Aorta (tissue), 5 donors: ENCODE measurements around the gene FH. TPM values are rescaled to one million over a fixed set of nuclear protein-coding genes. Genes with fewer than 3 reads are reported as not detected.

ENCODE experiments used
- ATAC-seq: fragments of 200-7000 bp; cut with Tn5 transposase; one replicate; pipeline ENCODE4 v1.9.1; 2022; ENCODE audit warnings: moderate library complexity; ENCODE audit not compliant: low FRiP score
- DNase-seq, 2 donors: peaks; one replicate each; pipeline ENCODE4 v3.0.0-alpha.2; 2020
- H3K27ac ChIP-seq, 2 donors: one replicate each; pipeline ENCODE4 v1.5.1; 2013; ENCODE audit warnings: low read length in 2 of 2, mild to moderate bottlenecking in 2 of 2, moderate library complexity in 2 of 2, control low read depth in 1 of 2, inconsistent platforms in 1 of 2, low read depth in 1 of 2
- H3K27me3 ChIP-seq, 2 donors: one replicate each; pipeline ENCODE4 v1.6.1; 2013; ENCODE audit warnings: control low read depth in 1 of 2, low read length in 1 of 2, mild to moderate bottlenecking in 1 of 2, moderate library complexity in 1 of 2; ENCODE audit not compliant: insufficient read depth in 2 of 2, control insufficient read depth in 1 of 2
- H3K36me3 ChIP-seq, 2 donors: one replicate each; pipeline ENCODE4 v1.6.1; 2013; ENCODE audit warnings: control low read depth in 1 of 2, low read length in 1 of 2, mild to moderate bottlenecking in 1 of 2; ENCODE audit not compliant: insufficient read depth in 2 of 2, control insufficient read depth in 1 of 2
- H3K4me1 ChIP-seq, 2 donors: one replicate each; pipeline ENCODE4 v1.6.1; 2013; ENCODE audit warnings: low read length in 2 of 2, control low read depth in 1 of 2, mild to moderate bottlenecking in 1 of 2, moderate library complexity in 1 of 2; ENCODE audit not compliant: insufficient read depth in 2 of 2, control insufficient read depth in 1 of 2
- H3K4me3 ChIP-seq, 2 donors: one replicate each; pipeline ENCODE4 v1.5.1; 2013; ENCODE audit warnings: low read length in 2 of 2, control low read depth in 1 of 2, mild to moderate bottlenecking in 1 of 2
- H3K9me3 ChIP-seq: one replicate; pipeline ENCODE4 v1.6.1; 2013; ENCODE audit warnings: mild to moderate bottlenecking, low read length; ENCODE audit not compliant: control insufficient read depth
- WGBS, 2 donors: extraction: QIAGEN DNeasy Blood & Tissue Kit; methylation state at CpG; one replicate each; pipeline ENCODE4 v1.1.7; 2013; 5-methylcytosine and 5-hydroxymethylcytosine counted together
- intact Hi-C, 2 donors: fragments of 100-400 bp; cut with DNase I; formaldehyde crosslinking; loops; one replicate each; pipeline versions ENCODE4 v1.14.2 to v1.15.0; 2022
- polyA plus RNA-seq, 2 donors: library from polyadenylated mRNA; stranded (reverse); fragments of 200-250 nt; gene quantifications; one replicate each; pipeline ENCODE4 v1.2.3, GENCODE V29; 2013
- total RNA-seq, 2 donors: library from RNA; stranded (reverse); fragmentation: NEBNext Ultra II Directional; extraction: Animal tissue kit (Norgen Biotek cat#: 25700); gene quantifications; one replicate each; pipeline ENCODE4 v1.2.1, GENCODE V29; 2021
- donor health status: healthy with polysubstance abuse.
- donor health status: Bipolar disorder and iron deficiency.
- donor health status: DM: no; HTN: no; CAD: no.
- donor health status: DM: no; HTN: no; CAD: no.
- donor health status: DM: yes; HTN: yes; CAD: no.

FH gene
- total and polyA plus RNA-seq, 4 donors = 27.9 to 32.3 (median 29.3) TPM

DNA sequence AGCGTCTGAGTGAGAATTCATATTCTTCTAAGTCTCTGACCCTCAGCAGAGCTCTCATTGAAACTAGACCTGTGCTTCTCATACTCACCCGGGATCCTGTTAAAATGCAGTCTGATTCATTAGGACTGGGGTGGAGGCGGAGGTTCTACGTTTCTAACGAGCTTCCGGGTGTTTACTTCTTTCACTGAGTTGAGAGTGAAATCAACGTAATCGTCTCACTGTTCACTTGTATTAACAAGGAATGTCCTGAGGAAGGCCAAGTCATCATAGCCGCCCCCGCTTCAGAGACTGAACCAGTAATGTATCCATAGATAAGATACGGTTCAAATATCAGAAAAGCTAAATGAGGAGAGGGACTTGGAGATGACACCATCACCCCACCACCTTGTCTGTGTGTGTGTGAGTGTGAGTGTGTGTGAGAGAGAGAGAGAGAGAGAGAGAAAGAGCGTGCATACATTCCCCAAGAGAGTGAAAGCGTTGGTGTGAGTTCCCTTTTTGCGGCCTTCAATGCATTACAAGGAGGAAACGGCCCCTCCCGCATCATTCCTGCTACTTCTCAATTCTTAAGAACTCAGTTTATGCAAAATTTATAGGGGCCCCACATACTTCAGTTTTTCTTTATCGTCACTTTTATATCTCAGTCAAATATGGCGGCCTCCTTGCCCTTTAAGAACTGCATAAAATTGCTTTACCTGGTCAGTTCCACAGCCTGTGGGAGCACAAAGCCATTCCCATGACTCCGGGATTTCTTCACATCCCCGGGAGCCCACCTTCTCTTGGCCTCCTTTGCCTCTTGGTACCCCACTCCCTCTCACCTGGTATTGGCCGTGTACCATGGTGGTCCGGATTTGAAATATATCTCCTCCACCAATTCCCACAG is 32.4 kb upstream of the FH start:
- 85 to 87% methylated on average over 22 of the region's 22 CpGs for WGBS, 2 donors
- Histone ChIP-seq H3K36me3 (no peaks in the 10 kb centered on the region), H3K27me3 (no peaks in the 10 kb centered on the region), H3K9me3 (no peaks in the 10 kb centered on the region), H3K4me1 (no peaks in the 10 kb centered on the region), H3K4me3 (no peak overlapping the region), H3K27ac (no peak overlapping the region)
- intact Hi-C loops = no loop called here
- DNase-seq (peak in 1 of 2 donors; percentile 76), ATAC-seq (peak; percentile 74)

DNA sequence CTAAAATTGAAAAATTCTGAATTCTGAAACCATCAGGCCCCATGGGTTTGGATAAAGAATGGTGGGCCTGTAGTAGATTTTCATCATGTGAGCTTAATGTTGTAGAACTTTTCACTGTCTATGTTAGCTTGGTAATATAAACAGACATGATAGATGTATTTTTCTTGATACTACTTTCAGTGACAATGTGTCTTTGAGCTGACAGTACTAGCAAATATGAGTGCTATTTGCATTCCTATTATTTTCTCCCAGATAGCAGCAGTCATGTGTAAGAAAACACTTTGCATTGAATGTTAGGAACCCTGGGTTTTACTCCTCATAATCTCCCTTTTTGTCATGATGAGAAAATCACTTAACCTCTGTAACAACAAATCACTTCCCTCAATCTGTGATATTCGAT is 30.8 kb upstream of the FH start:
- Histone ChIP-seq H3K4me1 (no peaks in the 10 kb centered on the region), H3K9me3 (no peaks in the 10 kb centered on the region), H3K27ac (no peak overlapping the region), H3K27me3 (no peaks in the 10 kb centered on the region), H3K36me3 (no peaks in the 10 kb centered on the region), H3K4me3 (no peak overlapping the region)
- ATAC-seq (no peak), DNase-seq (no peak)
- WGBS, 2 donors = 61 to 69% methylated on average over 1 of the region's 1 CpG
- intact Hi-C loops = no loop called here

DNA sequence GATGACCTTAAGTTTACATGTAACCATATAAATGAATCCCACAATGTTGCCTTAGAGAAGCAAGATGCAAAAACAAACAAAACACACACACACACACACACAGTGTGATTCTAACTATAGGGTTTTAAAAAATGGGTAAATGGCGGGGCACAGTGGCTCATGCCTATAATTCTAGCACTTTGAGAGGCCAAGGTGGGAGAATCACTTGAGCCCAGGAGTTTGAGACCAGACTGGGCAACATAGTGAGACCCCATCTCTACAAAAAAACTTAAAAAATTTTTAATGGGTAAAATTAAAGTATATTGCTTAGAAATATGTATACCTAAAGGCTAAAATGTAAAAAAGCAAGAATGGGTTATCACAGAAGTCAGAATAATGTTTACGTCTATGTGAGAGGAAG is 28.5 kb upstream of the FH start:
- intact Hi-C loops = no loop called here
- WGBS, 2 donors = 23 to 48% methylated on average over 2 of the region's 2 CpGs

DNA sequence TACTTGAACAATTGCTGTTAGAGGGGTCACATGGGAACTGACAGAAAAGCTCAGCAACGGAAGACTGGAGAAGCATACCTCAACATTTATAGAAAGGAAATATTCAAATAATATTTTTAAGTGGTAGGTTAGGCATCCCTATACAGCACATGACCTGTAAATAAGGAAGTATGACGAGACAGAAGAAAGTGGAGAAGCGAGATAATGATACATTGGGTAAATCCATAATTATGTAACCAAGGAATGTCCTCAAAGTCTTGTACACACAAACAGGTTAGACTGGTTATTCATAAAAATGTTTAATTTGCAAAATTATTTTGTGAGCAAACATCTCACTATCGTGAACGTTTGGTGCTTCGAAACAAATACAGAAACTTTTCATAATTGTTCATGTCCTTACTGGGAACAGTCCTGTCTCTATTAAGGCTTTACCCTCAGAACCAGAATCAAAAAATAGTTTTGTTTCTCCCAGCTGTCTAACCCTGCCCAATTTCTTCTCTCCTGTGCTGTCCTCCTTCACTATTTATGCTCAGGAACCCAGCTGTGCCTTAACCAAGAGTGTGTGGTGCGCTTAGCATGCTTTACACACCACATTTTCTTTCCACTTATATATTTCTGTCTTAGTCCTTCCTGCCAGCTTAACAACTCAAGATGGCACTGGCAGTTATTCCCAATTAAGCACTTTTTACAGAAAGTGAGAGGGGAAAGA is 22.8 kb upstream of the FH start:
- WGBS, 2 donors = 81 to 82% methylated on average over 7 of the region's 7 CpGs
- Histone ChIP-seq H3K4me3 (no peak overlapping the region), H3K9me3 (no peaks in the 10 kb centered on the region), H3K4me1 (no peaks in the 10 kb centered on the region), H3K27ac (no peak overlapping the region), H3K27me3 (no peaks in the 10 kb centered on the region), H3K36me3 (no peaks in the 10 kb centered on the region)
- intact Hi-C loops = no loop called here
- DNase-seq = no peak
- ATAC-seq = no peak

More for the DNA sequence above, 28.5 kb upstream of the FH start:
- no peak for ATAC-seq
- Histone ChIP-seq H3K4me1 (no peaks in the 10 kb centered on the region), H3K27me3 (no peaks in the 10 kb centered on the region), H3K4me3 (no peak overlapping the region), H3K36me3 (no peaks in the 10 kb centered on the region), H3K9me3 (no peaks in the 10 kb centered on the region), H3K27ac (no peak overlapping the region)
- no peak for DNase-seq

DNA sequence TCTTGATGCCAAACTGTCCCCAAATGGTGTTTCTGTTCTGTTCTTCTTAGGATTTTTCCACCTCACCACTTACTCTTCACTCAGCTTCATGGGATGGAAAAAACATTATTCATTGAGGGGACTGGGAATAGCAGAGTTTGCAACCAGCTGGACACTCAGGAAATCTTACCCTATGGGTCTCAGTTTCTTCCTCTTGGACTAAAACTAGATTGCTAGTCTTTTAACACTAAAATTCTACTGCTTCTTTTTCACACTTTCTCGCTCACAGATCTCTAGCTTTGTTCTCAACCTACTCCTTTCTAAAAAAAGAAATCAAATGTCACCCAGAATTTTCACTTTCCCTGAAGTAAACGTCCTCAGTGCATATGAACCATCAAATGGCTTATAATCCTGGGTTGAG is 17.4 kb upstream of the FH start:
- no peak for DNase-seq
- Histone ChIP-seq H3K4me1 (no peaks in the 10 kb centered on the region), H3K27me3 (no peaks in the 10 kb centered on the region), H3K27ac (no peak overlapping the region), H3K36me3 (no peaks in the 10 kb centered on the region), H3K9me3 (no peaks in the 10 kb centered on the region), H3K4me3 (no peak overlapping the region)
- WGBS, 2 donors = 65 to 66% methylated on average over 2 of the region's 2 CpGs
- intact Hi-C loops = loop anchor here (10.0 kb wide), 2 partner anchors 298 to 308 kb away; partner anchors contain the start of gene EXO1 (in 1 of the 2)
- no peak for ATAC-seq

DNA sequence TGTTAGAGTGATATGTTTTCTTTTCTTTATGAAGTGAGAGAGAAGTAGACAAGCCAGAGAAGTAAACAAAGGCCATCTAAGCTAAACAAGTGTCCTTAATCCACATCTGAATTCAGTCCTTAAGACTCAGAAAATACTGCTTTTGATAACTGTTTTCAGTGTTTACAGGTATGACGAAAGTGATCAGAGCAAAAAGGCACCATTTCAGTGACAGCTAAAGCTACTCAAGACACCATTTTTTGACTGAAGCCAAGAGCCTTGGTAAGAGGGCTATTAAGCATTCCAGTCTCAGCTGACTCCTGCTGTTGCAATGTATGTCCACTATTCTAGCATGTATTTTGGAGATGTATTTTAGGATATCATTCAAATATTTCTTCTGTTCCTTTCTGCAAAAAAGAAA is 16.7 kb upstream of the FH start:
- H3K4me3 ChIP-seq = no peak overlapping the region
- intact Hi-C loops = loop anchor here (10.0 kb wide), 2 partner anchors 298 to 308 kb away; partner anchors contain the start of gene EXO1 (in 1 of the 2)
- H3K4me1 ChIP-seq = no peaks in the 10 kb centered on the region
- WGBS, 2 donors = 78 to 87% methylated on average over 1 of the region's 1 CpG
- no peak overlapping the region for H3K27ac ChIP-seq
- no peaks in the 10 kb centered on the region for H3K36me3 ChIP-seq
- DNase-seq = no peak
- no peak for ATAC-seq
- H3K27me3 ChIP-seq = no peaks in the 10 kb centered on the region
- H3K9me3 ChIP-seq = no peaks in the 10 kb centered on the region

DNA sequence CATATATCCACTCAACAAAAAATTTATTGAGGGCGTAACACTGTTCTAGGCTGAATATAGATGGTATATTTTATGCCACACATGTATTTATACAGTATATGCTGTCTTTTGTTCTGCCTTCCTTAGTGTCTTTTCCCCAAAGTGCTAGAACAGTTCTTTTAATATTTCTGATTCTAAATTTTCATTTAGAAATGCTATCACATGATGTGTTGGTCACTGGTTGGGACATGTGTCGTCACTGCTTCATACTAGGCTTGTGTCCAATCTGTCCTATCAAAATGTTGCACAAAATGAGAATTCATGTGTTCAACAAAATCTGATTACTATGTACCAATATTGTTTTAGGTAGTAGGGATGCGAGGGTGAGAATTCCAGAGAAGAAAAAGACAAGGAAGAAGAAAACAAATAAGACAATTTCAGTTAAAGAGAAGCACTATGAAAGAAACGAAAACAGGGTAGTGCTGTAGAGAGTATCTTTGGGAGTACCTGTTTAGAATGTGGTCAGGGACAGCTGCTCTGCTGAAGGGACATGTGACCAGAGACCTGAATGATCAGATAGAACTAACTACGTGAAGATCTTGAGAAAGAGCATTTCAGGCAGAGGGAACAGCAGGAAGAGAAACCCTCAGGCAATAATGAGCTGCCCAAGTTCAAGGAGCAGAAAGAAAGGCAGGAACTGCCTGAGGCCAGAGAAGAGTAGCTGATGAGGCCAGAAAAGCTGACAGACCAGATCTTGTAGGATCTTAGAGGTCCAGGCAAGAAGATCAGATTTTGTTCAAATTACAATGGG is 14.0 kb upstream of the FH start:
- H3K27me3 ChIP-seq = no peaks in the 10 kb centered on the region
- H3K4me1 ChIP-seq = no peaks in the 10 kb centered on the region
- DNase-seq = no peak
- H3K9me3 ChIP-seq = no peaks in the 10 kb centered on the region
- no peak for ATAC-seq
- H3K4me3 ChIP-seq = no peak overlapping the region
- no peak overlapping the region for H3K27ac ChIP-seq
- intact Hi-C loops = loop anchor here (10.0 kb wide), 2 partner anchors 301 to 311 kb away; partner anchors contain the start of gene EXO1 (in 1 of the 2)
- H3K36me3 ChIP-seq = no peaks in the 10 kb centered on the region
- 76 to 77% methylated on average over 5 of the region's 5 CpGs for WGBS, 2 donors

DNA sequence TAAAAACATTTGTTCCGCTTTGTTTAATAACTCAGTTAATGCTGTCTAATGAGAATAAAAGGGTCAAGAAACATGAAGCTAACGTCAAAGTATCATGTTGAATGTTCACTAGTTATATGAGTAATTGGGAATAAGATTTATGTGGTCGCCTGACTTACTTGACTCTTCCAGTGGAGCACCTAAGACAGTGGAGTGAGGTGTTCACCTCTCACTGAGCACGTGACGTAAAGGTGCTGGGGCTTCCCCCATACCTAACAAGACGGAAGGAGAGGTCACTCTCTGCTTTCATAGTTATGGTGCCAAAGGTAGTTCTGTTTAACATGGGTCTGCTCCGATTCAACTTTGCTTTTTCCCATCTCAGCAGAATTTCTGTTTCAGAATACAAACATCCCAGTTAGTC is 13.3 kb upstream of the FH start:
- intact Hi-C loops = loop anchor here (10.0 kb wide), 2 partner anchors 302 to 312 kb away; partner anchors contain the start of gene EXO1 (in 1 of the 2)
- no peak for DNase-seq
- WGBS, 2 donors = 86 to 90% methylated on average over 7 of the region's 7 CpGs
- Histone ChIP-seq H3K27me3 (no peaks in the 10 kb centered on the region), H3K27ac (no peak overlapping the region), H3K4me1 (no peaks in the 10 kb centered on the region), H3K36me3 (no peaks in the 10 kb centered on the region), H3K9me3 (no peaks in the 10 kb centered on the region), H3K4me3 (no peak overlapping the region)
- ATAC-seq = no peak
